Rectal smooth muscle tissue (tissue), 1 donor: ENCODE data around the gene CAMTA1.

ENCODE experiments used
- H3K27ac ChIP-seq: one replicate; pipeline ENCODE4 v1.7.0; 2013; ENCODE audit warnings: low read depth, low read length, inconsistent platforms
- H3K27me3 ChIP-seq: one replicate; pipeline ENCODE4 v1.7.0; 2013; ENCODE audit warnings: low read length; ENCODE audit not compliant: control insufficient read depth, insufficient read depth
- H3K36me3 ChIP-seq: one replicate; pipeline ENCODE4 v1.7.0; 2013; ENCODE audit warnings: low read length; ENCODE audit not compliant: control insufficient read depth, insufficient read depth
- H3K4me1 ChIP-seq: one replicate; pipeline ENCODE4 v1.7.0; 2013; ENCODE audit warnings: low read length; ENCODE audit not compliant: control insufficient read depth, insufficient read depth
- H3K4me3 ChIP-seq: one replicate; pipeline ENCODE4 v1.7.0; 2013; ENCODE audit warnings: low read length
- H3K9ac ChIP-seq: one replicate; pipeline ENCODE4 v1.7.0; 2013; ENCODE audit warnings: low read length

Gene CAMTA1

DNA sequence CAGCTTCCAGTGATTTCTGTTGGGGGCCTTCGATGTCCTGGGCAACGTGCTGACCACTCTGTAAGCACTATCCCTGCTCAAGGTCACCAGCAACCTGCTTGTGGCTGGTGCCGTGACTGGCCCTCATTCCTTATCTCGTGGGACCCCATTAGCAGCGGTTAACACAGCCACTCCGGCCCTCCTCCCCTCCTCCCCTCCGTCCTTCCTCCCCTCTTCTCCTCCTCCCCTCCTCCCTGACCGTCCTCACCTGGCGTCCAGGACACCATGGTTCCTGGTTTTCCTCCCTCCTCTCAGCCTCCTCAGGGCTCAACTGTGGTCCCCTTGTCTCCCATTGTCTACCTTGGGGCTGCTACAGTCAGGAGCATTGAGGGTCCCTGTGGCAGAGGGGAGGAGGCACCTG lies 157.7 kb downstream of the CAMTA1 start:
- Histone ChIP-seq H3K4me1 (no peaks in the 10 kb centered on the region), H3K36me3 (no peaks in the 10 kb centered on the region)

GRCh38 chr1:6944434-6944833 lies 159.2 kb downstream of the CAMTA1 start:
- no peak overlapping the region for H3K4me3 ChIP-seq
- H3K4me1 ChIP-seq: no peaks in the 10 kb centered on the region
- no peak overlapping the region for H3K27ac ChIP-seq
- no peak overlapping the region for H3K9ac ChIP-seq
- no peaks in the 10 kb centered on the region for H3K27me3 ChIP-seq
- no peaks in the 10 kb centered on the region for H3K36me3 ChIP-seq

More for the DNA sequence above, 157.7 kb downstream of the CAMTA1 start:
- Histone ChIP-seq H3K27ac (no peak overlapping the region), H3K9ac (no peak overlapping the region), H3K27me3 (no peaks in the 10 kb centered on the region), H3K4me3 (no peak overlapping the region)

- no peak overlapping the region for H3K27ac ChIP-seq
- H3K36me3 ChIP-seq: no peaks in the 10 kb centered on the region
- H3K9ac ChIP-seq: no peak overlapping the region
- no peak overlapping the region for H3K4me3 ChIP-seq
- no peaks in the 10 kb centered on the region for H3K27me3 ChIP-seq
- H3K4me1 ChIP-seq: no peaks in the 10 kb centered on the region
Observed at GRCh38 chr1:6947952-6948351, 162.7 kb downstream of the CAMTA1 start.

DNA sequence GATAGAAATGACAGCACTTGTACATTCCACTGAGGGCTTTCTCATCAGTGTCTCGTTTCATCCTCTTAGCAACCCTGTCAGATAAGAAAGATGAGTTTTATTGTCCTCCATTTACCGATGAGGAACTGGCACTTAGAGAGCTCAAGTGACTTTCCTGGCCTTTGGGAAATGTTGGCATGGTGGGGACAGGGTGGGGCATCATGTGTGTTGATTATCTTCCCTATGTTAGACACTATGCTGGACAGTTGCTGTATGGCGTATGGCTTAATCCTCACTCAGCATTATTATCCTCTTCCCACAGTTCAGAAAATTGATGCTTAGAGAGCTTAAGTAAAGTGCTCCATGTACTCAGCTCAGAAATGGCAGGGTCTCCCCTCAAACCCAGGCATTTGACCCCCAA lies 163.2 kb downstream of the CAMTA1 start:
- H3K27me3 ChIP-seq: no peaks in the 10 kb centered on the region
- H3K36me3 ChIP-seq: no peaks in the 10 kb centered on the region
- no peak overlapping the region for H3K4me3 ChIP-seq
- no peaks in the 10 kb centered on the region for H3K4me1 ChIP-seq
- no peak overlapping the region for H3K27ac ChIP-seq
- H3K9ac ChIP-seq: no peak overlapping the region

- Histone ChIP-seq H3K36me3 (no peaks in the 10 kb centered on the region), H3K27me3 (no peaks in the 10 kb centered on the region), H3K4me1 (no peaks in the 10 kb centered on the region)
Observed at GRCh38 chr1:6948861-6949260, 163.6 kb downstream of the CAMTA1 start.

GRCh38 chr1:6950001-6950765 lies 164.9 kb downstream of the CAMTA1 start:
- Histone ChIP-seq H3K9ac (no peak overlapping the region), H3K36me3 (no peaks in the 10 kb centered on the region), H3K27me3 (no peaks in the 10 kb centered on the region), H3K27ac (no peak overlapping the region), H3K4me1 (no peaks in the 10 kb centered on the region), H3K4me3 (no peak overlapping the region)

More at GRCh38 chr1:6948861-6949260, 163.6 kb downstream of the CAMTA1 start:
- no peak overlapping the region for H3K27ac ChIP-seq
- no peak overlapping the region for H3K9ac ChIP-seq
- no peak overlapping the region for H3K4me3 ChIP-seq

- no peaks in the 10 kb centered on the region for H3K27me3 ChIP-seq
- no peak overlapping the region for H3K27ac ChIP-seq
- H3K36me3 ChIP-seq: no peaks in the 10 kb centered on the region
- H3K4me3 ChIP-seq: no peak overlapping the region
- H3K9ac ChIP-seq: no peak overlapping the region
- no peaks in the 10 kb centered on the region for H3K4me1 ChIP-seq
Observed at GRCh38 chr1:6951536-6951935, 166.3 kb downstream of the CAMTA1 start.

DNA sequence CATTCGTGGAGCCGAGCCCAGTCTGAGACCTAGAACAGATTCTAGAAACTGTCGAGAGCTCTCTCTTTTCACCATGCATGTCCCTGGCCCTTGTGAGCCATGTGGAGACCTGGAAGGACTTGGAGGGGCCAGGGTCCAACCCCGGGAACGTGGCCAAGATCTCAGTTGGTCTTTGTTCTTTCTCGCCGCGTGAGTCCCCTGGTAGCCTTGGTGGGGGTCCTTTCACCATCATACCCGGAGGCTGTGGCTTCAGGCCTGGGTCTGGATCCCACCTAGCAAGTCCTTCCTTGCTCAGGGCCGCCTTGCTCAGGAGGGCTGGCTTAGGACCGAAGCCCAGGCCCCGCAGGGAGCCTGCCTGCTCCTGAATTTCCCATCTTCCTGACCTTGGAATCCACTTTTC lies 168.0 kb downstream of the CAMTA1 start:
- no peaks in the 10 kb centered on the region for H3K36me3 ChIP-seq
- no peak overlapping the region for H3K4me3 ChIP-seq

DNA sequence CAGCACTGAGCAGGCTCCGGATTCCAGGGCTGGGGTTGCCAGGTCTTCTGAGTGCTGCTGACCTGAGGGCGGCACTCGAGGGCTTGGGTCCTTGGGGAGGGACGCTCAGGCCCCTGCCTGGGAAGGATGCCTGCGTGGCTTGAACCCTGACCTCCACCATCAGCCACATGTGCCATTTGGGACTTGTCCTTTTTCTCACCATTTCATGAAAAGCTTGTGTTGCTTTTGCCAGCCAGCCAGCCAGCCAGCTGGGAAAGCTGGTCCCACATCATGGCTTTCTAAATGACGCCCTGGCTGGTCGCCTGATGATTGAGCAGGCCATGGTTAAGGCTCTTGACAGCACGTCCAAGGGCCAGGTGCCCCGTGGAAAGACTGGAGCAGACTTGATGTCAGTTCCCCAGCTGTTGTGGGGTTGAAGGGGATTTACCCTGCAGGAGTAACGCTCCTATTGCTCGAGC lies 168.7 kb downstream of the CAMTA1 start:
- no peak overlapping the region for H3K4me3 ChIP-seq
- H3K27ac ChIP-seq: no peak overlapping the region
- H3K9ac ChIP-seq: no peak overlapping the region
- no peaks in the 10 kb centered on the region for H3K36me3 ChIP-seq
- no peaks in the 10 kb centered on the region for H3K27me3 ChIP-seq
- no peaks in the 10 kb centered on the region for H3K4me1 ChIP-seq

More for the DNA sequence above, 168.0 kb downstream of the CAMTA1 start:
- Histone ChIP-seq H3K27me3 (no peaks in the 10 kb centered on the region), H3K9ac (no peak overlapping the region), H3K27ac (no peak overlapping the region), H3K4me1 (no peaks in the 10 kb centered on the region)

GRCh38 chr1:6954591-6954990 lies 169.3 kb downstream of the CAMTA1 start:
- no peak overlapping the region for H3K27ac ChIP-seq
- no peaks in the 10 kb centered on the region for H3K36me3 ChIP-seq
- H3K27me3 ChIP-seq: no peaks in the 10 kb centered on the region
- H3K9ac ChIP-seq: no peak overlapping the region
- no peaks in the 10 kb centered on the region for H3K4me1 ChIP-seq
- no peak overlapping the region for H3K4me3 ChIP-seq

- Histone ChIP-seq H3K4me3 (no peak overlapping the region), H3K36me3 (no peaks in the 10 kb centered on the region), H3K27me3 (no peaks in the 10 kb centered on the region), H3K4me1 (no peaks in the 10 kb centered on the region), H3K27ac (no peak overlapping the region), H3K9ac (no peak overlapping the region)
Observed at GRCh38 chr1:6955357-6956094, 170.3 kb downstream of the CAMTA1 start.

- H3K36me3 ChIP-seq: no peaks in the 10 kb centered on the region
- H3K27me3 ChIP-seq: no peaks in the 10 kb centered on the region
- H3K4me1 ChIP-seq: no peaks in the 10 kb centered on the region
- no peak overlapping the region for H3K9ac ChIP-seq
- H3K27ac ChIP-seq: no peak overlapping the region
- no peak overlapping the region for H3K4me3 ChIP-seq
Observed at GRCh38 chr1:6956488-6957159, 171.4 kb downstream of the CAMTA1 start.
